Activated CD8-positive, alpha-beta T cell treated with anti-CD3 and anti-CD28 coated beads for 36 hours (primary cell): ENCODE measurements around the gene PDE5A. TPM values are rescaled to one million over a fixed set of nuclear protein-coding genes. Genes with fewer than 3 reads are reported as not detected.

Experiments used
- ATAC-seq: fragments of 200-7000 bp; cut with Tn5 transposase; one replicate; pipeline ENCODE4 v1.10.0; 2021; ENCODE audit warnings: mild to moderate bottlenecking, moderate library complexity
- CTCF ChIA-PET: fragments of 350-600 bp; sonication (Branson Sonifier 250); formaldehyde crosslinking; loops from one replicate; lab custom pipeline; 2021; ENCODE audit warnings: antibody characterized with exemption; lab: Charles Lee
- POLR2A ChIA-PET: fragments of 350-600 bp; sonication (Branson Sonifier 250); formaldehyde crosslinking; loops from one replicate; lab custom pipeline; 2021; ENCODE audit warnings: antibody characterized with exemption; lab: Charles Lee
- DNase-seq: peaks from one replicate; pipeline ENCODE4 v3.0.0-alpha.2; 2020
- H3K27ac Mint-ChIP-seq: one replicate; pipeline ENCODE4 v1.8.0; 2021; ENCODE audit warnings: mild to moderate bottlenecking, mixed read lengths
- H3K27me3 Mint-ChIP-seq: one replicate; pipeline ENCODE4 v1.8.0; 2021; ENCODE audit warnings: mixed read lengths
- H3K36me3 Mint-ChIP-seq: one replicate; pipeline ENCODE4 v1.8.0; 2021; ENCODE audit warnings: low read depth, mixed read lengths
- H3K4me1 Mint-ChIP-seq: one replicate; pipeline ENCODE4 v1.8.0; 2021; ENCODE audit warnings: low read depth, mixed read lengths
- H3K4me3 Mint-ChIP-seq: one replicate; pipeline ENCODE4 v1.8.0; 2021; ENCODE audit warnings: mild to moderate bottlenecking, moderate library complexity, mixed read lengths
- H3K9me3 Mint-ChIP-seq: one replicate; pipeline ENCODE4 v1.8.0; 2021; ENCODE audit warnings: mixed read lengths
- intact Hi-C: fragments of 100-400 bp; cut with micrococcal nuclease; formaldehyde crosslinking; loops from one replicate; pipeline ENCODE4 v1.10.0; 2022
- total RNA-seq, 2 experiments: library from RNA; stranded (reverse); gene quantifications; one replicate each; pipeline ENCODE4 v1.2.3, GENCODE V29; 2021
- TF ChIP-seq, protein P1 (sequence below): fragments of 200-600 bp; IDR thresholded peaks from one replicate; pipeline ENCODE4 v1.8.0; 2022; ENCODE audit warnings: antibody characterized with exemption, mild to moderate bottlenecking

Gene PDE5A
- total RNA-seq, 2 experiments from 2014 or later, result 0.22 to 0.32 TPM

DNA sequence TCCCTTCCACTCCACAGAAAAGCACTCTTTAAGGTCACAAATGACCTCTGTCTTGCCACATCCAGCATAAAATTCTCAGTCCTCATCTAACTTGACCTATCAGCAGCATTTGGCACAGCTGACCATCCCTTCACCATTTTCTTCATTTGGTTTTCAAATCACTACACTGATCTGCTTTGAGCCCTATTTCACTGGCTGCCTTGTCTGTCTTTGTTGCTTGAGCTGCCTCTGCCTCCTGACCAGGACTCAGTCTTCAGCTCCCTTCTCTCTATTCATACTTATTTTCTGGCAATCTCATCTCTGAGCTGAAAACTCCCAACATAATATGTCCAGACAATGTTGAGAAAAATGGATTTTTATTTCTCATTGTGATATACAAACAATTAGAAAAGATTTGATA, 27.7 kb upstream of the PDE5A start:
- H3K27ac Mint-ChIP-seq, result no peak overlapping the region
- no peaks in the 10 kb centered on the region for H3K9me3 Mint-ChIP-seq
- H3K4me1 Mint-ChIP-seq, result no peaks in the 10 kb centered on the region
- DNase-seq (no peak), ATAC-seq (no peak)
- intact Hi-C loops, result no loop called here
- H3K4me3 Mint-ChIP-seq, result no peak overlapping the region
- H3K27me3 Mint-ChIP-seq, result no peaks in the 10 kb centered on the region
- TF ChIP-seq, protein P1, sequence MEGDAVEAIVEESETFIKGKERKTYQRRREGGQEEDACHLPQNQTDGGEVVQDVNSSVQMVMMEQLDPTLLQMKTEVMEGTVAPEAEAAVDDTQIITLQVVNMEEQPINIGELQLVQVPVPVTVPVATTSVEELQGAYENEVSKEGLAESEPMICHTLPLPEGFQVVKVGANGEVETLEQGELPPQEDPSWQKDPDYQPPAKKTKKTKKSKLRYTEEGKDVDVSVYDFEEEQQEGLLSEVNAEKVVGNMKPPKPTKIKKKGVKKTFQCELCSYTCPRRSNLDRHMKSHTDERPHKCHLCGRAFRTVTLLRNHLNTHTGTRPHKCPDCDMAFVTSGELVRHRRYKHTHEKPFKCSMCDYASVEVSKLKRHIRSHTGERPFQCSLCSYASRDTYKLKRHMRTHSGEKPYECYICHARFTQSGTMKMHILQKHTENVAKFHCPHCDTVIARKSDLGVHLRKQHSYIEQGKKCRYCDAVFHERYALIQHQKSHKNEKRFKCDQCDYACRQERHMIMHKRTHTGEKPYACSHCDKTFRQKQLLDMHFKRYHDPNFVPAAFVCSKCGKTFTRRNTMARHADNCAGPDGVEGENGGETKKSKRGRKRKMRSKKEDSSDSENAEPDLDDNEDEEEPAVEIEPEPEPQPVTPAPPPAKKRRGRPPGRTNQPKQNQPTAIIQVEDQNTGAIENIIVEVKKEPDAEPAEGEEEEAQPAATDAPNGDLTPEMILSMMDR, result no peak
- no peaks in the 10 kb centered on the region for H3K36me3 Mint-ChIP-seq
- ChIA-PET CTCF (interaction anchor here (1.5 kb wide), 1 partner anchor 28 kb away, joined by 4 read pairs; the partner anchor contains the start of gene PDE5A), POLR2A (no interaction called here)

DNA sequence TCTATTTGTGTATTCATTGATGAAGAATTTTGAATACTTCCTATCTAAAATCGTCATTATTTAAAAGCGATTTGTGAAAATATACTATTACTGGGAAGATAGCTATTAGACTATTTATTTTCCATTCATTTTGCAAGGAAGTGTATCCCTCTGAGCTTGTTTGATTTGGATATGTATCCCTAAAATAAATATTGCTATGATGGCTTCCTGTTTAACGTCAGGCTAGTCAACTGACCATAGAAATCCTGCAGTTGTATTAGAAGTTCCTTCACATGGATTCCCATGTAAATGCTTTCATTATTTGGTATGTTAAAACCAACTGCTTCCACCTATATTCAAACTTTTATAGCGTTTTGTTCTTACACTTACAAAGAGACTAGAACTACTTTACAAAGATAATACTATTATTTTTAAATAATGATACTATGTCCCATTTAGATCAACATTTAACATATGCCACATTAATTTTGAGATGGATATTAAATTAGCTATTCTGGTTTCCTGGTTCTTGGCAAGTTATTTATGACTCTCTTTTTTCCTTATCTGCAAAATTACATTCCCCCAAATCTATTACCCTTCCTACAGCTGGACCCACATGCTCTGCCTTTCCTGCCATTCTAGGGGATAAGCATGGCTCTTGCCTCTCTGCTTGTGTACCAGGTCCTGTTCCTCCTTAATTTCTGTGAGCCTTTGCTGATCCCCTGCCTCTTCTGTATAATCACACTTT, 26.7 kb upstream of the PDE5A start:
- H3K9me3 Mint-ChIP-seq, result no peaks in the 10 kb centered on the region
- CTCF ChIA-PET, result interaction anchor here (1.5 kb wide), 1 partner anchor 27 kb away, joined by 4 read pairs; the partner anchor contains the start of gene PDE5A
- H3K27me3 Mint-ChIP-seq, result no peaks in the 10 kb centered on the region
- ATAC-seq (no peak), DNase-seq (no peak)
- H3K4me1 Mint-ChIP-seq, result no peaks in the 10 kb centered on the region
- TF ChIP-seq, protein P1, result no peak
- H3K27ac Mint-ChIP-seq, result no peak overlapping the region
- no peak overlapping the region for H3K4me3 Mint-ChIP-seq
- POLR2A ChIA-PET, result no interaction called here
- intact Hi-C loops, result no loop called here
- H3K36me3 Mint-ChIP-seq, result no peaks in the 10 kb centered on the region

DNA sequence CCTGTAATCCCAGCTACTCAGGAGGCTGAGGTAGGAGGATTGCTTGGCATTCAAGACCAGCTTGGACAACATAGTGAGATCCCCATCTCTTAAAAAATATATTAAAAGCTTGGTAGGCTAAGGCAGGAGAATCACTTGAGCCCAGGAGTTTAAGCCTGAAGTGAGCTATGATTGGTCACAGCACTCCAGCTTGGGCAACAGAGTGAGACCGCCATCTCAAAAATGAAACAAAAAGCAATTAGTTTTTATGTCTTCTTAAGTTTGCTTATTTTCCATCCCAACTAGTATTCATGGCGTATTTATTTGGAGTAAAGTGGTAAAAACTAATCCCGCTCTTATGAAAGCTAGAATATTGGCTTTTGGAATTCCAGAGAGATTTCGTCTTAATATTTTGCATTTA, 25.4 kb upstream of the PDE5A start:
- no peak for ATAC-seq

DNA sequence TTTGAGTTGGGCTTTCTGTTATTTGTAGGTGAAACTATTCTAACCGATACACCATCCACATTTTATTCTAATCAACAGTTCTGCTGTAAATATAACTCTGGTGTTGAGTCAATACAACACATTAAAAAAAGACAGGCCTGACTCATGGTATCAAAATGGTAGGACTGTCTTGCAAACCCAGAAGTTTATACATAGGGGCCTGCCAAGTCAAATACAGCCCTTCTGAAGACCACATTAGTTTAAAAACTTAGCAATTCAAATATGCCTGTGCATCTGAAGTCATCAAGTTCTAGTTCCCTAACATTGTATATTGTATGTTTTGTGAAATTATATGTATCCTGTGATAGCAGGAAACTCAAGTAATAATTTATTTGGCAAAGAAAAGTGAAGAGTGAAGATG, 24.4 kb upstream of the PDE5A start:
- ChIA-PET CTCF (no interaction called here), POLR2A (no interaction called here)
- Mint-ChIP-seq H3K27ac (no peak overlapping the region), H3K4me3 (no peak overlapping the region), H3K4me1 (no peaks in the 10 kb centered on the region), H3K9me3 (no peaks in the 10 kb centered on the region), H3K27me3 (peaks cover 6% of the 10 kb centered on the region), H3K36me3 (no peaks in the 10 kb centered on the region)
- TF ChIP-seq, protein P1, result no peak
- DNase-seq, result no peak
- intact Hi-C loops, result no loop called here
- no peak for ATAC-seq

More for the DNA sequence above, 25.4 kb upstream of the PDE5A start:
- Mint-ChIP-seq H3K36me3 (no peaks in the 10 kb centered on the region), H3K4me3 (no peak overlapping the region), H3K27ac (no peak overlapping the region), H3K9me3 (no peaks in the 10 kb centered on the region), H3K27me3 (no peaks in the 10 kb centered on the region), H3K4me1 (no peaks in the 10 kb centered on the region)
- POLR2A ChIA-PET, result no interaction called here
- intact Hi-C loops, result no loop called here
- TF ChIP-seq, protein P1, result no peak
- DNase-seq, result no peak
- CTCF ChIA-PET, result no interaction called here

DNA sequence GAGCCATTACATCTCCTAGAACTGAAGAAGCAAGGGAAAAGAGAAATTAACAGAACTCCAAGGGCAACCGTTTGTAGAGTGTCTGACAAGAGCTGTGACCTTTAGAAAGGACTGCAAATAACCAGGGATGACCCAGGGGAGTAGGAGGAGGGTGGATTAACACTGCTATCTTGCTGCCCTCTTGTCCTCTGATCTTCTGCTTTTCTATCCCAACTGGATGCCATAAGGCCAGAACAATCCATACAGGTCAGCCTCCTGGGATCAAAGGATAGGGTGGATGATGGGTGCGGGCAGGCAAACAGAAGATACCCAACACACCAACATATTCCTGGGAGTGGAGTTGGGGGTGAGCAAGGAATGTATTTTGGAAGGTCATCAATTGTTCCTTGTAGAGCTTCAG, 19.8 kb upstream of the PDE5A start:
- intact Hi-C loops, result no loop called here
- H3K4me3 Mint-ChIP-seq, result no peak overlapping the region
- no peak overlapping the region for H3K27ac Mint-ChIP-seq
- DNase-seq, result no peak
- peaks cover 12% of the 10 kb centered on the region for H3K27me3 Mint-ChIP-seq
- H3K4me1 Mint-ChIP-seq, result no peaks in the 10 kb centered on the region
- TF ChIP-seq, protein P1, result no peak
- H3K9me3 Mint-ChIP-seq, result no peaks in the 10 kb centered on the region
- ATAC-seq, result no peak
- no peaks in the 10 kb centered on the region for H3K36me3 Mint-ChIP-seq
- POLR2A ChIA-PET, result no interaction called here
- CTCF ChIA-PET, result no interaction called here
